GM18858 (cell line): ENCODE measurements around the gene GUCY1A1.

ENCODE experiments used
- ATAC-seq: cut with Tn5 transposase; IDR thresholded peaks from one replicate; pipeline ENCODE4 v1.9.1; 2021; ENCODE audit not compliant: unreplicated experiment

Gene GUCY1A1

DNA sequence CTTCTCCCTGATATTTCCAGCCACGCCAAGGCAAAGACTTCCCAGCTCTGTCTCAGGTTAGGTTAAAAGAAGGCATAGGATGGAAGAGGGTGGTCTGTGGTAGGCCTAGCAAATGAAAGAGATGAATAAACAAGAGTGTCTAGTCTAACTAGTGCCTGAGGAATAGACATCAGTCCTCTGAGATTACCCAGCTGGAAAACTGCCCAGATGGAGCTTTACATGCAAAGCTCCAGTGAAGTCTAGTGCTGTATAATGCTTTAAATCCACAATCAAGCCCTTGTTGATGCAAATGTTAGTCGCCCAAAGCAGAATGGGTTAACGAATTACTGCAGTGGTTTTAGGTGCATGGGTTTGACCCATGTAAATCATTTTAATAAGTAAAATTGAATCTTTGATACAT lies 67.4 kb downstream of the GUCY1A1 start:
- ATAC-seq = no peak

- no peak for ATAC-seq
Measured at GRCh38 chr4:155734951-155735350, 68.3 kb downstream of the GUCY1A1 start.

GRCh38 chr4:155735496-155735895 lies 68.8 kb downstream of the GUCY1A1 start:
- no peak for ATAC-seq

DNA sequence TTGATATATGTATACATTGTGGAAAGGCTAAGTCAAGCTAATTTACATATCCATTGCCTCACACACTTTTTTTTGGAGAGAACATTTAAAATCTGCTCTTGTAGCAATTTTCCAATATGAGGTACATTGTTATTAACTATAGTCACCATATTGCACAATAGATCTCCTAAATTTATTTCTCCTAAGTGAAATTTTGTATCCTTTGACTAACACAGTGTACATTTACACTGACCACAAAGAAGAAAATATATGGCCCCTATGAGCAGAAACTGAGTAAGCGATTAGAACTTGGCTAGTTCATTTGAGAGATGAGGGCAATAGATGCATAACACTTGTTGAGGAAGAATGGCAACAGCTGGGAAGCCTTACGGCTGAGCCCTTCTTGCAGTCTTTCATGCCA lies 71.9 kb downstream of the GUCY1A1 start:
- no peak for ATAC-seq

DNA sequence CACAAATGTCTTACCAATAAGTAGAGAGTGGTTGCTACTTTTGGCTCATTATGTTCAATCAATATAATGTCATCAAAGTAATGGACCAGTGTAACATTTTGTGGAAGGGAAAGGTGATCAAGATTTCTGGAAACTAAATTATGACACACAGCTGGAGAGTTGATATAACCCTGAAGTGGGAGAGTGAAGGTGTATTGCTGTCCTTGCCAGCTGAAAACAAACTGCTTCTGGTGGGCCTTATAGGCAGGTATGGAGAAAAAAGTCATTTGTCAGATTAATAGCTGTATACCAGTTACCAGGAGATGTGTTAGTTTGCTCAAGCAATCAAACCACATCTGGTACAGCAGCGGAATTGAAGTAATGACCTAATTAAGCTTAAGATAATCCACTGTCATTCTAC lies 74.9 kb downstream of the GUCY1A1 start:
- no peak for ATAC-seq

DNA sequence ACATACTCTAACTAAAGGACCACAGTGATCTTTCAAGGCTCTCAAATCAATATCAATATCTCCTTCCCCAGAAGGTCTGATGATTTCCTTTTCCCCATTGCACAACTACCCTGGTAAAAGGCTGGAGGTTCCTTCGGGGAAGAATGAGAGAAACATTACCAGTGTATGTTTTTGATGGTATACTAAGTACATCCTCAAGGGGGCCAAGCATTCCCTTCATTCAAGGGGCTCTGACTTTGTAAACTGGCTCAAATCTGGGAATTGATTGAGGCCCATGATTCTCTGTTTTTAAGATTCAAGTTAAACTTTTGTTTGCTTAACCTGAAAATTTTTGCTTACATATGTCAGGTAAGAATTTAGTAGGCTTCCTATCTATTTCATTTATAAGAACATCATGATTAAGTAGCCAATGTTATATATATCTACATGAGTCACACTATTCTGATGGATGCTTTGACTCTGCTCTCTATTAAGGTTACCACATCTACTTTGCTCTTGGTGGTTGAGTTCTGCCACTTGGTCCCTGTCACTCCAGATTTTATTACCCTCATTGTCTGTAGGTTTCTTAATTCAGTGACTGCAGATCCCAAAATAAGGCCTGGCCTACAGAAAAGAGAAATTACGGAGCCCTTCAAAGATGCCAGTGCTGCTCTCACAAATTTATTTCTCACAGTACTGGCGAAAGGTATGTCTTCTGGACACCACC lies 75.8 kb downstream of the GUCY1A1 start:
- ATAC-seq = no peak

GRCh38 chr4:155745984-155746383 lies 79.3 kb downstream of the GUCY1A1 start:
- ATAC-seq = no peak

DNA sequence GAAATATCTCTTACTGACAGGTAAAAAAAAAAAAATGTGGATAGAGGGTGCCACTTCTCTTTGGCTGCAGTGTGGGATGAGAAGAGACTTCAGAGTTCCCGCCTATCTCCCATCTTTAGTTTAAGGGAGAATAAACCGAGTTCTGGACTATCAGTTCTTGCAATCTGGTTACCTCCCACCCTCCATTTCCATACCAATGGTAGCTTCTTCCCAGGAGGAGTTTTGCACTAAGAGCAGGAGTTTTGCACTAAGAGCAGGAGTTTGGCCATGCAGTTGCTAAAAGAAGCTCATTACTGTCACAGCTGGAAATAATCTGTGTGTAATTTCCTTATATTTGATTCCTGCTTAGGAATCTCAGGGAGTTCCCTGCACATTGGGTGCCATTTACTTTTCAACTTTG lies 81.4 kb downstream of the GUCY1A1 start:
- no peak for ATAC-seq

GRCh38 chr4:155749041-155749440 lies 82.4 kb downstream of the GUCY1A1 start:
- no peak for ATAC-seq

DNA sequence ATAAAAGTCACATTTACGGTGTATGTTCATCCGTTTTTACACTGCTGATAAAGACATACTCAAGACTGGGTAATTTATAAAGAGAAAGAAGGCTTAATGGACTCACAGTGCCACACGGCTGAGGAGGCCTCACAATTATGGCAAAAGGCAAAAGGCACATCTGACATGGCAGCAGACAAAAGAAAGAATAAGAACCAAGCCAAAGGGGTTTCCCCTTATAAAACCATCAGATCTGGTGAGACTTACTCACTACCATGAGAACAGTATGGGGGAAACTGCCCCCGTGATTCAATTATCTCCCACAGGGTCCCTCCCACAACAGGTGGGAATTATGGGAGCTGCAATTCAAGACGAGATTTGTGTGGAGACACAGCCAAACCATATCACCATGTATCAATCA lies 84.9 kb downstream of the GUCY1A1 start:
- ATAC-seq = no peak

- no peak for ATAC-seq
Measured at GRCh38 chr4:155757745-155758265, 91.2 kb downstream of the GUCY1A1 start.

DNA sequence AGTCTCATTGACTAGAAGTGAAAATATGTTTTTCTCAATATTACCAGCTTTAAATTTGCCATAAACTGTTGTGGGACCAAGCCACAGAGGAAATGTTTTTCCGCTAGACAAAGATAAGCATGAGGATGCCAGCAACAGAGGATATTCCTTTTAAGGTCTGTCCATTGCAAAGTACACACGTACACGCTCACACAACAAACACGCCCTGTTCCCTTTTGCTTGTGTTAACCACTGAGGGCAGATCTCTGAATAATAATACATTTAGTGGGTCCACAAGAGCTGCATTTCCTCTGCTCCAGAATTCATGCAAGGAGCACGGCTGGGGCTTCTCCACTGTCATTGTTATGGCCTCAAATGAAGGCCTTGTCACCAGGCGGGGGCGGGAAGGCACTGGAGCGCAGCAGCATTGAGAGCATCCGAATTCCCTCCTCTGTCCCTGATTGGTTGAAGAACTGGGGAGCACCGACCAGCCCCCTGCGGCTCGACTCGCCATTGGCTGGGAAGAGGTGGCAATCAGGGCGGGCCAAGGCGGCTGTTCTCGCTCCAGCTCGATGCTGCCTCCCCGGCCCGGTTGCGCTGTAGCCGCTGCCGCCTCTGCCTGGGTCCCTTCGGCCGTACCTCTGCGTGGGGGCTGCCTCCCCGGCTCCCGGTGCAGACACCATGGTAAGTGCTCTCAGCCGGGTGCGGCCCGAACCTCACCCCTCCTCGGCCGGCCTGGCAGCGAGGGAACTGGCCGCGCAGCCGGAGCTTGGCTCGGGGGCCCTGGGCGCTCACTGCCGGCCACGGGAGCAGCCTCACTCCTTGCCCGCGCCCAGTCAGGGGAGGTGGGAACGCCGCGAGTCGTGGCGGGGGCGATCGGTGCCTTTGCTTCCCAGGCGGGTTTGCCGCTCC lies 92.1 kb downstream of the GUCY1A1 start, which contains the start of gene GUCY1B1:
GUCY1B1 (plus strand) TSS at position 541 of the 891 bp plus-strand sequence; CDS start at position 661, 120 bp downstream.
- ATAC-seq = peak; percentile 94

GRCh38 chr4:155759372-155760252 lies 93.0 kb downstream of the GUCY1A1 start:
- no peak for ATAC-seq

- no peak for ATAC-seq
Measured at GRCh38 chr4:155761047-155761446, 94.4 kb downstream of the GUCY1A1 start.

- no peak for ATAC-seq
Measured at GRCh38 chr4:155761916-155762315, 95.3 kb downstream of the GUCY1A1 start.

GRCh38 chr4:155762334-155762733 lies 95.7 kb downstream of the GUCY1A1 start:
- ATAC-seq = no peak

GRCh38 chr4:155763551-155763950 lies 96.9 kb downstream of the GUCY1A1 start:
- no peak for ATAC-seq

GRCh38 chr4:155765149-155765548 lies 98.5 kb downstream of the GUCY1A1 start:
- ATAC-seq = no peak

DNA sequence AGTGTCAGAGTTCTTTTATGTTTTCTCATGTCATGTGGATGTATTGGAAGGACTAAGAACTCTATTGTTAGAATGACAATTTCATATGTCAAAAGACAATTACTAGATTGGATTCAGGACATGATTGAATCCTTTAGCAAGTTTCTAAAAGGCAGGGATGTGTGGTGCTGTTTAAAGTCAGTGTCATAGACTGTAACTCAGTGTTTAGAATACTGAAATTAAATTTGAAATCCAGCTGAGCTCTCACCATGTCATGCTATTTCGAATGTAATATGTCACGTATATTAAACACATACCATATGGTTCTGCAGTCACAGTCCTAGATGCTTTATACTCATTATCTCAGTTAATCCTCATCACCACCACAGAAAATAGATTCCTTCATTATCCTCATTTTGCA lies 100.0 kb downstream of the GUCY1A1 start:
- ATAC-seq = no peak

GRCh38 chr4:155768370-155768769 lies 101.7 kb downstream of the GUCY1A1 start:
- no peak for ATAC-seq

DNA sequence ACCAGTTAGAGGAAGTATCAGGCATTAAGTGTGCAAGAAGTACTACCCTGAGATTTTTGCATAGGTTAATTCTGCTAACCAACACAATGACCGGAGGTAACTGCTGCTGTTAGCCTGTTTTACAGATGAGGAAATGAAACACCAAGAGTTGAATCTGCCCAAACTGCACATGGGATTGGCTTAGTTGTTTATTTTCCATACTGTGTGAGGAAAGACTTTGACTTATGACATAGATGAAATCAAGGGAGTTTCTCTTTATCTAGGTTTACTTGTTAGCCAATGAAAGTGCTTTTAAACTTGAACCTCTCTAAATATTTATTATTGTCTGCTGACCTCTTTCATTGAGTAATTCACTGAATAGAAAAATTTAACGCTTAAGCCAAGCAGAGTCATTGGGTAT lies 102.4 kb downstream of the GUCY1A1 start:
- peak; percentile 76 for ATAC-seq
